ENCODE measurements around the gene PPP2R3C.
"Not testable (repeated sequence)": the region's sequence is repeated elsewhere in the genome, so short reads cannot be mapped to it uniquely, and the experiment has no call there.

PPP2R3C gene

DNA sequence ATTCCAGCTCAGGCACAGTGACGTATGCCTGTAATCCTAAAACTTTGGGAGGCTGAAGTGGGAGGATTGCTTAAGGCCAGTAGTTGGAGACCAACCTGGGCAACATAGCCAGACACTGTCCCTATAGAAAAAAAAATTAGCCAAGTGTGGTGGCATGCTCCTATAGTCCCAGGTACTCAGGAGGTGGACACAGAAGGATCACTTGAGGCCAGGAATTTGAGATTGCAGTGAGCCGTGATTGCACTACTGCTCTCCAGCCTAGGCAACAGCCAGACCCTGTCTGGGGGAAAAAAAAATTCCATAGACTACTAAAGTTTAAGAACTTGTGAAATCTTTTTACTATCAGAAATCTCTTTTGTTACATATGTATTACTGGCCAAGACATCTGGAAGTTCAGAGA, 69.2 kb downstream of the PPP2R3C start:
- no peak for DNase-seq (ENCODE audit: low spot score)

DNA sequence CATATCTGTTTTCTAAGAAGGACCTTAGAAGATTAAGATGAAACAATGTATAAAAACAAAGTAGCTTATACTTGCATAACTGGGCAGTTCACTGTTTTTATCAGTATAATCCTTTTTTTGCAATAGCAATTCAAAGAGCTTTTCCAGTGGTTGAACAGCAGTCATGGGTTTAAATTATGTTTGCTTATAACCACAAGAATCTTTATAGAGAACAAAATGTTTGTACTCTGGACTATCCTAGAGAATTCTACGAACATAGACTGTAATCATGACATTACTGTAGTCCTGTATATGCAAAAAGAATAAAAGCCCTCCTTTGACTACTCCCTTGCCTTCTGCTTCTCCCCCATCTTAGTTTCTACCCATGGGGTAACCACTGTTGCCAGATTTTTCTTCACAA, 70.0 kb downstream of the PPP2R3C start:
- no peak for DNase-seq (ENCODE audit: low spot score)

DNA sequence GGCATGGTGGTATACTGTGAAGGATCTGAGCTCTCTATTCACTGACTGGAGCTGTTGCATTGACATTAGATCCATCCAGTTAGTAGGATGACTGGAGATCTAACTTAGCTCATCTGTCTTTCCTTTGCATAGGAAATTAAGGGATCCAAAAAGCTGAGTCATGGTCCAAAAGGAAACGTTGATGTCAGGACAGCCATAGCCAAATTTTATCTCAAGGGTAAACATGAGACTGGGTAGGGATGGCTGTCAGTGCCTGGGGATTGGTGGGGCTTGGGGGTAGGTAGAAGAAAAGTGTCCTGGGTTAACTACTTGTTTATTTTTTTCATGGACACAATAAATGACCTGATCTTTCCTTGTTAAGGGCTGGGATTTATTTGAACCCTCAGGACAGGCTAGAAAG, 71.1 kb downstream of the PPP2R3C start:
- DNase-seq (ENCODE audit: low spot score): no peak

DNA sequence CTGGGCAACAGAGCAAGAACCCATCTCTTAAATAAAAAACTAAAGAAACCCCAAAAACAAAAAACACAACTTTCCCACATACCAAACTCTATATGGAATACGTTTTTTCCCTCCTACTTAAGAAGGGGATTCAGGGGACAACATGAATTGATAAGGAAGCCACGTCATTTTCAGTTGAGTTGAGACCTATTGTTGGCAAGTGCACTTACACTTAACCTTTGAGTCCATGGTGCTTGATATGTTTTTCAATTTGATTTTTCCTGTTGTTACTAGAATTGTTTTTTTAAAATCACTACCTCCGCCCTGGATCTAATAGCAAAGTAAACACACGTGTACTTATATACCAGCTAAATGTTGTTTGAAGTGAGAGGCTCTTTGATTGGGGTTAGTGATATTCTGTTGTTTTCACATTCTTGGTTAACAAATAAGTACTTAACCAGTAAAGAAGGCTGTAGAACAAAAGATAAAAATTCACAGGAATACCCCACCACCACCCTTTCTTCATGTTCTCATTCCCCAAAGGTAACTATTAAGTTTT, 73.7 kb downstream of the PPP2R3C start:
- DNase-seq (ENCODE audit: low spot score): no peak

DNA sequence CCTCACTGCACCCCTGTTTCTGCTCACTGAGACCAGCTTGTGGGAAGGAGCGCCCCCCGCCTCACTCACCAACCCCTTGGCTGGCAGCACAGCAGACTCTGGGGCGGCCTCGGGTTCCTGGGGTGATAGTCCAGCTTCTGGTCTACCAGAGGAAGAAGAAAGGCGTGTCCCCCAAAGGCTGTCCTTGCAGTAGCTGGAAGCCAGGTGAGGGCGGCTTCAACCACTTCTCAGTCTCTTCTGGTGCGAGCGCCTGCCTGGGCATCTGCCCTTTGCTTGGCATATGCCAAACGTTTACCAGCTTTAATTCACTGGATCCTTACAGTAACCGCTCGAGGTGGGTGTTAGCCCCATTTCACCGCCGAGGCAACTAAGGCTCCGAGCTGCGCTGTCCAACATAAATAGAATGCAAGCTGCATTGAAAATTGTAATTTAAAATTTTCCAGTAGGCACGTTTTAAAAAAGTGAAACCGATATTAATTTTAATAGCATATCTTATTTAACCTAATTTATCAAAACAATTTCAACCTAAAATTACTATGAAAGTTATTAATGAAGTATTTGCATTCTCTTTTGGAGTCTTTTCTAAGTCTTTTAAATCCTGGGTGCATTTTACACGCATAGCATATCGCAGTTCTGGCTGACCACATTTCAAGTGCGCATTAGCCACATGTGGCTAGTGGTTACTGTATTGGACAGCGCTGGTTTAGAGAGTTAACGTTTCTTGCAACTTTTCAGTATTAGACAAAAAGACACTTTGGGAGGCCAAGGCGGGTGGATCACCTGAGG, 74.8 kb downstream of the PPP2R3C start:
- no peak for DNase-seq (ENCODE audit: low spot score)

DNA sequence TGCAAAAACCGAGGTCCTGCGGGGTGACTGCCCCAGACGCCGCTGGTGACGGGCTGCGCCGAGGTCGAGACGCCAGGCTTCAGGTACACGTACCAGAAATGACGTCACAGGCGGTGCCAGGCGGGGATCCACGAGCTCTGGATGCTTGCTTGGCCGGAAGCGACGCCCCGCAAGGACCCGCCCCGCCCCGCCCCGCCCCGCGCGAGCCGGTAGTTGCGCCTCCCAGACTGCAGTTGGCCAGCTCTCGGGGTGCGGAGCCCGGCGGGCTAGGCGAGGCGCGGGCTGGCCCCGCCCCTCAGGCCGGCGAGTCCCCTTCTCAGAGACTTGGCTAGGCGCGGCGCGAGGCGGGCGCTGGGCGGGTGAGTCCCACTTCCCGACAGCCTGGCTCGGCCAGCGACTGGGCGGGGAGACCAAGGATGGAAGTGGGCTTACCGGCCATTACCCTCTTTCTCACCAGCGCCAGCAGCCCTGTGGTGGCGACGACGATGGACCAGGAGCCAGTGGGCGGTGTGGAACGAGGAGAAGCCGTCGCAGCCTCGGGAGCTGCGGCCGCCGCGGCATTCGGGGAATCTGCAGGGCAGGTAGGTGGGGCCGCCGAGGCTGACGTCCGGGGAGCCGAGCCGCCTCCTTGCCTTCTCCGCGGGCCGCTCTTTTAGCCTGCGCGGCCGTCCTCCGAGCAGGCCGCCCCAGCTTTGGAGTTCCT, 75.6 kb downstream of the PPP2R3C start, which contains the start of gene FAM177A1:
Gene FAM177A1 (plus strand): TSS at position 225 of the 703 bp plus-strand sequence. CDS start 192 bp downstream, at position 417.
- DNase-seq (ENCODE audit: low spot score): peak; percentile 99

DNA sequence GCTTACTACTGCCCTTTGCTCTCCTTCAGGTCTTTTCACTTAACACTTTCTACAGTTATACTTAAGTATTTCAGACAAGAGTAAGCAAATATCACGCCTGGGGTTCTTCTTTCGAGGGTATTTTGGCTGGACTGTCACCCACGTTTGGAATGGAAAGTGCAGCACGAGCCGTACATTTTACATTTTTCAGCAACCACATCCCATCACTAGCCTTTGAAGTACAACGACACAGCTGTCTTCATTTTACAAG, 76.1 kb downstream of the PPP2R3C start:
- DNase-seq (ENCODE audit: low spot score): no peak

DNA sequence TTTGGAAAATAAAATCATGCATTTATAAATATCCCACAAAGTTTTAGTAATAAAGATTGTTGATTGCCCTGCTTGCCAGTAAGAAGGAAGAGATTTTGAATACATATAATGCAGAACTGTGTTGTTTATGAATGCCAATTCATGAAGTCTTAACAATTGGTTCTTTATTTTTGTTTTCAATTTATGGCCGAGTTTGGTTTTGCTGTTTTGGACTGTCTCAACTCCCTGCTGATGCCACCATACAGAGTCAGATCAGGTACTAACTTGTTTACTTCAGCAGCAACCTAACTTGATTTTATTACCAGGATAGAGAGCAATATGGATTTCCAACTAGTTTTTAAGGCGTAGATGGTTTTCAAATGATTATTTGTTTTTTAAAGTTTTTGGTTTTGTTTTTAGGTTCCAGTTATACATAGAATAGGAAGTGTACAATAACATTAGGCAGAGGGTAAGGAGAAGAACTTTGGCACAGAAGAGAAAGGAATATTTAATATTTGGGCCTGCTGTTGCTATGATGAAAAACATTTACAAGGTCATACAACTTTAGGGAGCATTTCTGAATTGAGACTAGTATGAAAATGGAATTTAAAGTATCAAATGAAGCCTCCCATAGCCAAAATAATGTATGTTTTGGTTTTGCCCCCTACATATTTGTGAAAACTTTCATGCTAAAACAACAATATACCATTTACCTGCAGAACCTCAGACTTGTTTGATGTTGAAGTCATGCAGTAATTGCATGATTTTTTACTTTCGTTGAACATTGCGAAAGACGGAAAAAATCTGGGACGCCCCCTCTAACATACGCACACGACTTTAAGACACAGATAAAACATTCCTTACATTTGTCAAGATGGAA, 76.6 kb downstream of the PPP2R3C start:
- no peak for DNase-seq (ENCODE audit: low spot score)

DNA sequence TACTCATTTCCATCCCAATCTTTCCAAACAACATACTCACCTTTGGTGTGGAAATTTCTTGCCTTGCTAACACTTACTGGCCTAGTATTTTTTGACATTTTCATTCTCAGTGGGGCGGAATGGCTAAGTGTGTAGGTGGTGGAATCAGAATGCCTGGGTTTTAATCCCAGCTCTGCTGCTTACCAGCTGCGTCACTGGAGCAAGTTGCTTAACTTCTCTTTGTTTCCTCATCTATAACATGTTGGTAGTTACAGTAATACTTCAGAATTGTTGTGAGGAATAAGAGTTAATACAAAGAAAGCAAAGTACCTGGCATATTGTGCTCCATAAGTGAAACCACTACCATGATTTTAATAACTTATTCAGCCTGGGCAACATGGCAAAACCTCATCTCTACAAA, 78.7 kb downstream of the PPP2R3C start:
- no peak for DNase-seq (ENCODE audit: low spot score)

DNA sequence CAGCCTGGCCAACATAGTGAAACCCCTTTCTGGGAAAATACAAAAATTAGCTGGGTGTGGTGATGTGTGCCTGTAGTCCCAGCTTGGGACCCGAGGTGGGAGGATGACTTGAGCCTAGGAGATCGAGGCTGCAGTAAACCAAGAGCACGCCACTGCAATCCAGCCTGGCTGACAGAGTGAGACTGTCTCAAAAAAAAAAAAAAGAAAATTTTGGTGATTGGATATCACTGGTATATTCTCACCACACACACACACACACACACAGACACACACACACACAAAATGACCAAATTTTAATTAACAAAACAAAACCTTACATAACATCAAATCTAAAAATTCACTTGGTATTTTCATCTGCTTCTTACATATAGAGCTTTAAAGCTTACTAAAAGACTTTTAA, 79.2 kb downstream of the PPP2R3C start:
- DNase-seq (ENCODE audit: low spot score): no peak

DNA sequence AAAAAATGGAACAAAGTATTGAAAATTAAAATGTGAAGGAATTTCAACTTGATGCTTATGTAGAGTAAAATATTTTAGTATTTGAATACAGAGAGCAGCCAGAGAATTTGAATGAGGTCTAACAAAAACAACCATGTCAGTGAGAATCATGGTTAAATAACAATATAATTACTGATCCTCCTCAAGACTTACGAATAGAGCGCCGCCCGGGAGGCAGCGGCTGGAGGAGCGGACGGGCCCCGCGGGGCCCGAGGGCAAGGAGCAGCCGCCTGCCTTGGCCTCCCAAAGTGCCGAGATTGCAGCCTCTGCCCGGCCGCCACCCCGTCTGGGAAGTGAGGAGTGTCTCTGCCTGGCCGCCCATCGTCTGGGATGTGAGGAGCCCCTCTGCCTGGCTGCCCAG, 83.5 kb downstream of the PPP2R3C start:
- DNase-seq (ENCODE audit: low spot score): not testable (repeated sequence)

Measured in left forelimb (tissue), 1 donor.